Measurements from ENCODE around the gene SAE1. TPM values are rescaled to one million over a fixed set of nuclear protein-coding genes. Genes with fewer than 3 reads are reported as not detected.

Gene SAE1
- total RNA-seq, 1 experiment from 2014 or later, result 148 TPM

GRCh38 chr19:47142779-47143178 lies 12.1 kb downstream of the SAE1 start:
- POLR2A ChIA-PET (ENCODE audit: unreplicated experiment), result no interaction called here
- DNase-seq, result peak in 1 of 2 experiments; percentile 90

GRCh38 chr19:47143322-47144073 lies 12.9 kb downstream of the SAE1 start:
- no peaks in the 10 kb centered on the region for H3K27me3 ChIP-seq (ENCODE audit: insufficient read depth, low read depth)
- H3K36me3 ChIP-seq (ENCODE audit: low read depth), result peaks cover 31% of the 10 kb centered on the region
- H3K4me2 ChIP-seq, result no peak overlapping the region
- DNase-seq, result no peak
- no peak overlapping the region for H3K4me3 ChIP-seq
- no peaks in the 10 kb centered on the region for H3K9me3 ChIP-seq (ENCODE audit: insufficient read depth, low read depth)
- H4K20me1 ChIP-seq (ENCODE audit: insufficient read depth), result peaks cover 37% of the 10 kb centered on the region
- peaks cover 79% of the 10 kb centered on the region for H3K79me2 ChIP-seq (ENCODE audit: low read depth)
- H3K4me1 ChIP-seq (replicated peaks; ENCODE audit: insufficient read depth), result peaks cover 38% of the 10 kb centered on the region
- no peak overlapping the region for H2AFZ ChIP-seq
- TF ChIP-seq CTCF (conservative IDR thresholded peaks at IDR 0.05) (no peak), EZH2 (IDR thresholded peaks at IDR 0.05; ENCODE audit: low read depth) (no peak)
- H3K9me2 ChIP-seq (ENCODE audit: insufficient read depth), result no peaks in the 10 kb centered on the region
- intact Hi-C loops (cut with micrococcal nuclease; ENCODE audit: unreplicated experiment), result no loop called here
- H3K27ac ChIP-seq, result peak overlapping the region; percentile 10
- peaks cover 50% of the 10 kb centered on the region for H3F3A ChIP-seq (ENCODE audit: insufficient read depth, low read depth)
- POLR2A ChIA-PET (ENCODE audit: unreplicated experiment), result no interaction called here
- no TSS peak for BruUV-seq (replicated peaks)
- CTCF ChIA-PET, result interaction anchor here (0.7 kb wide), 1 partner anchor 81 kb away, joined by 3 read pairs; no protein-coding TSS in a partner anchor

More at GRCh38 chr19:47142779-47143178, 12.1 kb downstream of the SAE1 start:
- no peaks in the 10 kb centered on the region for H3K9me3 ChIP-seq (ENCODE audit: insufficient read depth, low read depth)
- TF ChIP-seq CTCF (conservative IDR thresholded peaks at IDR 0.05) (no peak), EZH2 (IDR thresholded peaks at IDR 0.05; ENCODE audit: low read depth) (no peak)
- H3K79me2 ChIP-seq (ENCODE audit: low read depth), result peaks cover 86% of the 10 kb centered on the region
- no peaks in the 10 kb centered on the region for H3K27me3 ChIP-seq (ENCODE audit: insufficient read depth, low read depth)
- peaks cover 43% of the 10 kb centered on the region for H3F3A ChIP-seq (ENCODE audit: insufficient read depth, low read depth)
- intact Hi-C loops (cut with micrococcal nuclease; ENCODE audit: unreplicated experiment), result no loop called here
- no peak overlapping the region for H3K4me3 ChIP-seq
- no peak overlapping the region for H2AFZ ChIP-seq
- no TSS peak for BruUV-seq (replicated peaks)
- H3K27ac ChIP-seq, result peak overlapping the region; percentile 10
- H3K4me1 ChIP-seq (replicated peaks; ENCODE audit: insufficient read depth), result peaks cover 38% of the 10 kb centered on the region
- H3K36me3 ChIP-seq (ENCODE audit: low read depth), result peaks cover 31% of the 10 kb centered on the region
- CTCF ChIA-PET, result interaction anchor here (0.7 kb wide), 1 partner anchor 81 kb away, joined by 3 read pairs; no protein-coding TSS in a partner anchor
- H3K9me2 ChIP-seq (ENCODE audit: insufficient read depth), result no peaks in the 10 kb centered on the region
- no peak overlapping the region for H3K4me2 ChIP-seq
- peaks cover 38% of the 10 kb centered on the region for H4K20me1 ChIP-seq (ENCODE audit: insufficient read depth)

GRCh38 chr19:47144630-47145029 lies 14.0 kb downstream of the SAE1 start:
- DNase-seq, result no peak
- Histone ChIP-seq H3K4me1 (replicated peaks; ENCODE audit: insufficient read depth) (peaks cover 38% of the 10 kb centered on the region), H3K36me3 (ENCODE audit: low read depth) (peaks cover 31% of the 10 kb centered on the region), H3K79me2 (ENCODE audit: low read depth) (peaks cover 68% of the 10 kb centered on the region), H3K9me2 (ENCODE audit: insufficient read depth) (no peaks in the 10 kb centered on the region), H3K27ac (no peak overlapping the region), H4K20me1 (ENCODE audit: insufficient read depth) (peaks cover 29% of the 10 kb centered on the region), H3K4me2 (no peak overlapping the region), H3K27me3 (ENCODE audit: insufficient read depth, low read depth) (no peaks in the 10 kb centered on the region), H2AFZ (no peak overlapping the region), H3F3A (ENCODE audit: insufficient read depth, low read depth) (peaks cover 54% of the 10 kb centered on the region), H3K4me3 (no peak overlapping the region), H3K9me3 (ENCODE audit: insufficient read depth, low read depth) (no peaks in the 10 kb centered on the region)
- no peak for TF ChIP-seq CTCF (conservative IDR thresholded peaks at IDR 0.05)
- TF ChIP-seq EZH2 (IDR thresholded peaks at IDR 0.05; ENCODE audit: low read depth), result no peak
- no TSS peak for BruUV-seq (replicated peaks)
- POLR2A ChIA-PET (ENCODE audit: unreplicated experiment), result no interaction called here
- intact Hi-C loops (cut with micrococcal nuclease; ENCODE audit: unreplicated experiment), result no loop called here
- CTCF ChIA-PET, result interaction anchor here (0.6 kb wide), 1 partner anchor 131 kb away, joined by 3 read pairs; no protein-coding TSS in a partner anchor

Measured in PC-9 (cell line).